ENCODE data around the gene RBMS3.
"Not testable (repeated sequence)": the region's sequence is repeated elsewhere in the genome, so short reads cannot be mapped to it uniquely, and the experiment has no call there.

Gene RBMS3

GRCh38 chr3:29757054-29757777 is 476.3 kb downstream of the RBMS3 start:
- DNase-seq = no peak

- no peak for DNase-seq
Measured at GRCh38 chr3:29758108-29758433, 477.2 kb downstream of the RBMS3 start.

GRCh38 chr3:29758434-29759322 is 477.8 kb downstream of the RBMS3 start:
- no peak for DNase-seq

GRCh38 chr3:29759411-29760225 is 478.7 kb downstream of the RBMS3 start:
- DNase-seq = no peak

GRCh38 chr3:29760226-29760685 is 479.4 kb downstream of the RBMS3 start:
- DNase-seq = no peak

GRCh38 chr3:29761517-29761916 is 480.6 kb downstream of the RBMS3 start:
- no peak for DNase-seq

GRCh38 chr3:29763115-29763514 is 482.2 kb downstream of the RBMS3 start:
- DNase-seq = no peak

- no peak for DNase-seq
Measured at GRCh38 chr3:29764041-29764440, 483.2 kb downstream of the RBMS3 start.

GRCh38 chr3:29764603-29765254 is 483.9 kb downstream of the RBMS3 start:
- peak in 1 of 2 donors; percentile 3 for DNase-seq

GRCh38 chr3:29771602-29772001 is 490.7 kb downstream of the RBMS3 start:
- no peak for DNase-seq

- no peak for DNase-seq
Measured at GRCh38 chr3:29772436-29772835, 491.6 kb downstream of the RBMS3 start.

GRCh38 chr3:29773481-29773880 is 492.6 kb downstream of the RBMS3 start:
- DNase-seq = no peak

GRCh38 chr3:29775340-29775739 is 494.5 kb downstream of the RBMS3 start:
- no peak for DNase-seq

GRCh38 chr3:29777869-29778268 is 497.0 kb downstream of the RBMS3 start:
- DNase-seq = no peak

GRCh38 chr3:29789686-29790085 is 508.8 kb downstream of the RBMS3 start:
- DNase-seq = no peak

GRCh38 chr3:29796808-29797207 is 515.9 kb downstream of the RBMS3 start:
- no peak for DNase-seq

GRCh38 chr3:29802057-29802456 is 521.2 kb downstream of the RBMS3 start:
- no peak for DNase-seq

- DNase-seq = no peak
Measured at GRCh38 chr3:29804044-29804443, 523.2 kb downstream of the RBMS3 start.

- no peak for DNase-seq
Measured at GRCh38 chr3:29805757-29806156, 524.9 kb downstream of the RBMS3 start.

- DNase-seq = not testable (repeated sequence)
Measured at GRCh38 chr3:29808324-29808723, 527.5 kb downstream of the RBMS3 start.

GRCh38 chr3:29822071-29822470 is 541.2 kb downstream of the RBMS3 start:
- no peak for DNase-seq

GRCh38 chr3:29823233-29823632 is 542.4 kb downstream of the RBMS3 start:
- DNase-seq = no peak

- no peak for DNase-seq
Measured at GRCh38 chr3:29826712-29827111, 545.8 kb downstream of the RBMS3 start.

All from hippocampal formation (tissue), 2 donors.